HepG2 (cell line): ENCODE data around the gene IFT27.

Source experiments
- ATF4 ChIP-seq, 2 experiments: fragments of 450-650 bp in 1 of 2; sonication (generic) in 1 of 2; formaldehyde crosslinking; IDR thresholded peaks; 2 replicates each; pipeline versions ENCODE4 v1.5.0 to v1.8.0; 2020 to 2022; ENCODE audit warnings: mild to moderate bottlenecking in 1 of 2, missing genetic modification reagents in 1 of 2
- IRF1 ChIP-seq: sonication (generic); formaldehyde crosslinking; IDR thresholded peaks from 2 replicates; pipeline ENCODE4 v1.4.0; 2020; ENCODE audit warnings: low read depth, mild to moderate bottlenecking, missing genetic modification reagents
- KAT2B ChIP-seq: fragments of 150-350 bp; IDR thresholded peaks from 2 replicates; pipeline ENCODE4 v1.6.1; 2014; ENCODE audit warnings: low read depth, low read length, borderline replicate concordance
- KAT8 ChIP-seq: IDR thresholded peaks from 2 replicates; pipeline ENCODE4 v1.6.1; 2016; ENCODE audit warnings: missing genetic modification reagents, missing compliant biosample characterization
- KDM6A ChIP-seq: IDR thresholded peaks from 2 replicates; pipeline ENCODE4 v1.6.1; 2016; ENCODE audit warnings: low read depth
- RFX5 ChIP-seq: IDR thresholded peaks from 2 replicates; pipeline ENCODE4 v1.6.1; 2011; ENCODE audit warnings: low read depth, low read length, improper control_type of control experiment
- SRY ChIP-seq: sonication (generic); formaldehyde crosslinking; IDR thresholded peaks from 2 replicates; pipeline ENCODE4 v1.8.0; 2022; ENCODE audit warnings: mild to moderate bottlenecking, missing genetic modification reagents
- TCF7L2 ChIP-seq: IDR thresholded peaks from 2 replicates; pipeline ENCODE4 v1.6.1; 2011; ENCODE audit warnings: mild to moderate bottlenecking, low read depth, low read length, moderate library complexity
- ZBTB26 ChIP-seq: IDR thresholded peaks from 2 replicates; pipeline ENCODE4 v1.6.1; 2016; ENCODE audit warnings: missing compliant biosample characterization, missing genetic modification reagents, borderline replicate concordance
- ZNF143 ChIP-seq: sonication (generic); formaldehyde crosslinking; IDR thresholded peaks from 2 replicates; pipeline ENCODE4 v1.4.0; 2020; ENCODE audit warnings: missing genetic modification reagents
- ZUFSP ChIP-seq: sonication (generic); formaldehyde crosslinking; IDR thresholded peaks from 2 replicates; pipeline ENCODE4 v1.9.0; 2021; ENCODE audit warnings: missing genetic modification reagents, mild to moderate bottlenecking, borderline replicate concordance

- TF ChIP-seq KAT8 (CRISPR knock-in tag) = no peak
- no peak for TF ChIP-seq TCF7L2
- no peak for TF ChIP-seq RFX5
- TF ChIP-seq KAT2B = no peak
- TF ChIP-seq IRF1 (CRISPR knock-in tag) = no peak
- no peak for TF ChIP-seq ATF4 (CRISPR knock-in tag; IDR thresholded peaks at IDR 0.05)
- TF ChIP-seq SRY (CRISPR knock-in tag) = no peak
- TF ChIP-seq ZNF143 = no peak
- no peak for TF ChIP-seq ZUFSP (CRISPR knock-in tag)
- no peak for TF ChIP-seq KDM6A (CRISPR knock-in tag)
- no peak for TF ChIP-seq ZBTB26
These were observed 47.9 kb downstream of the IFT27 start for GRCh38 chr22:36727927-36728488.
